HG03095 (cell line): Measurements from ENCODE around the gene DOK1.

Experiments used
- ATAC-seq: cut with Tn5 transposase; IDR thresholded peaks from one replicate; pipeline ENCODE4 v1.9.1; 2021; ENCODE audit warnings: moderate library complexity; ENCODE audit not compliant: unreplicated experiment

Gene DOK1

DNA sequence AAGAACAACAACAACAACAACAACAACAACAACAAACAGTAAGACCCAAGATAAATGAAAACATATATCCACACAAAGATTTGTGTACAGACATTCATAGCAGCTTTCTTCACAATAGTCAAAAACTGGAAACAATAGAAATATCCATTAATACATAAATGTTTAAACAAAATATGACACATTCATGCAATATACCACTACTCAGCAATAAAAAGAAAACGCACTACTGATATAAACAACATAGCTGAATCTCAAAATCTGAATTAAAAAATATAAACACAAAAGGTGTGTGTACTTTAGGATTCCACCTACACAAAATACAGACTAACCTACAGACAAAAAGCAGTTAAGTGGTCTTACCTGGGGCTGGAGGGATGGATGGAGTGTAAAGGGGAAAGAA, 42.1 kb downstream of the DOK1 start:
- no peak for ATAC-seq

DNA sequence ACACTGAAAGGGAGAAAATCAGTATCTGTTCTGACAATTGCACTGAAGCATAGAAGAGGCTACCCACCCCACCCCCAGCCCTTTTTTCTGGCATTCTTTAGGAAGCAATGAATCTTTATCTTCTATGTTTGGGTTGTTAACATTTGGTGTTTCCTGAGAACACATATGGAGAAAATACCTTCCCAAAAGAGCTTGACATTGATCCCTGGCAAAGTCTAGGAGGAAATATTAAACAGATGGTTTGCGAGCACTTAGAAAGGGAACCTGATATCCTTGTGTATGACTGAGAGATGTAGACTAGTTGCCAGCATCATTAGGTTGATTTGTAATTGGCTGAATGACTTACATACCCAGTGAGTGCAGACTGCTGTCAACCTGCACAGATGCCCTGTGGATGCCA, 42.9 kb downstream of the DOK1 start:
- no peak for ATAC-seq

DNA sequence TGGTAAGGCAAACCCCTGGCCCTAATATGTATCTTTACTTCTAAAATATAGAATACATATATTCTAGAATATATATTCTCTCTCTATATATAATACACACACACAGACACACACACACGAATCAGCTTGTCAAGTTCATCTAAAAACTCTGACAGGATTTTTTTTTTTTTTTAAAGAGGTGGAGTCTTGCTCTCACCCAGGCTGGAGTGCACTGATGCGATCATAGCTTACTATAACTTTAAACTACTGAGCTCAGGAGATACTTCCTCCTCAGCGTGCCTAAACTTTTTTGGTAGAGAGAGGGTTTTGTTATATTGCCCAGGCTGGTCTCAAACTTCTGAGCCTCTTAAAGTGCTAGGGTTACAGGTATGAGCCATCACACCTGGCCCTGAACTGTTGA, 45.2 kb downstream of the DOK1 start:
- no peak for ATAC-seq

DNA sequence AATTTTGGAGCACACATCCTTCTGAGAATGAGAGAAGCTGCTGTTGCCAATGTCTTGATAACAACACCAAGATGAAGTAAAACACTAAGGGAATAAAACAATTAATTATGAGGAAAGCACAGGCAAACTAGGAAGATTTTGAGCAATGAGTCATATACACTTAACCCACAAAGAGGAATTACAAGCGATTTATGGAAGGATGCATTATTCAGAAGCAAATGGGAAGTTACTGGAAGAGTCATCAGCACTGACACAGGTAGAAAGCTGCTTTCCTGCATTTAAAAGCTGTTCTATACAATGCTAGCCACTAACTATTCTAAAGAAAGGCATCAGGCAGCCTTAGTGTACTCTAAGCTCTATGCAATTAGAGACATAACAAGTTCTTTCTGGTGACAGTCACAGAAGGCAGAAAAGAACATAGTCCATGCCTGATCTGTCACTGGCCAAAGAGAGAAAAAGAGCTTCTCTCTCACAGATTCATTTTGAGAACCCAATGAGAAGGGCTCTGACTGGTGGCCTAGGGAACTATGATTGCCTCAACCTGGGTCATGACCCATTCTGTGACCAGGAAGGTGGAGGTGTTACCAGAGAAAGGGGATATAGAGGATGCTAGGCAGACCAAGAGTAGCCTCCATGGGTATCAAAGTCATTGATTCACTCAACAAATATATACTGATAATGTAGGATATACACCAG, 48.2 kb downstream of the DOK1 start:
- no peak for ATAC-seq

DNA sequence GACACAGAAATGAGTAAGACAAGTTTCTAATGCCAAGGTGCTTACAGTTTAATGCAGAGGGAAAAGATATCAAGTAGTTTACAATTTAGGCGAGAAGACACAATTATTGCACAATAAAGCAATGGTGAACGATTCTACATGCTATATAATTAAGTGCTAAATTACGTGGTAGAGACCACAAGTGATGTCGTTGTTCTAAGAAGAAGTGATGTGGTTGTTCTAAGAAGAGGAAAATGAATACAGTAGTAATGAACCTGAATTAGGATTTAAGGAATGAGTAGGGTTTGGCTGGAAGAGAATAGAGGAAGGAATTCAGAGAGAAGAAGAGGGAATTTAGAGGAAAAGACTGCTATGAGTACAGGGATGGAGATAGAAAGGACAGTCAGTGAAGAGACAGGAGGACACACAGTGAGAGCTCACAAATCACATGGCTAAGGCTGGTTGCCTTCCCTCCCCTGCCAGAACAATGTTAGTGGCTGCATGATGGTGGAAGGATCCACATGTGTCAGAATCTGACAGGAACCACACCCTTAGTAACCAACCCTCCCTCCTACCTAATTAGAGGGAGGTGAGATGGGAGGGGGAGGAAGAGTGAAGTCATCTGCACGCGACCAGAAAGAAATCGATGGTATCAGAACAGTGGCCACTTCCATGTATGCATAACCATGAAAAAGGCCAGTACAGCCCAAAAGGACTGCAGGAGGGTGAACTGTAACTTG, 48.9 kb downstream of the DOK1 start:
- ATAC-seq: no peak

DNA sequence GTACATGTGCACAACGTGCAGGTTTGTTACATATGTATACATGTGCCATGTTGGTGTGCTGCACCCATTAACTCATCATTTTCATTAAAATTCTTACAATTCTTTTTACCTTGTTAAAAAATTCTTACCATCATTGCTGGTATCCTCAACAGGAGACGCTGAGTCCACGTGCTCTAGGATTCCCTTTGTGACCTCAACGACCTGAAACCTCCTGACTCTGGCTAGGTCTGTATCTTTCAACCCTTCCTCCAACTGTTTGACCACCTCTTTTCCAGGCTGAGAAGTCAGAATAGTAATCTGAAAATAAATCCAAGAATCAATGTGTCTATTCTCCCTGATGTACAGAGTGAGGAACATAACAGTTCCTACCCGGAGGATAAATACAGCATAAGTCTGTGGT, 52.4 kb downstream of the DOK1 start:
- no peak for ATAC-seq
